Ovary (tissue), 3 donors: Measurements from ENCODE around the gene PHC2.

Experiments used
- EP300 ChIP-seq: sonication (generic); formaldehyde crosslinking; IDR thresholded peaks from one replicate; pipeline ENCODE4 v1.6.1; 2017; ENCODE audit warnings: antibody characterized with exemption
- POLR2A ChIP-seq: fragments of 450-650 bp; IDR thresholded peaks from one replicate; pipeline ENCODE4 v1.6.1; 2017; ENCODE audit warnings: antibody characterized with exemption, mild to moderate bottlenecking, moderate library complexity
- TF ChIP-seq, protein P1 (sequence below), 3 donors: fragments of 450-650 bp in 2 of 3; fragments of 200-600 bp in 1 of 3; IDR thresholded peaks; one replicate each; pipeline versions ENCODE4 v1.5.1 to v1.8.0; 2016 to 2022; ENCODE audit warnings: antibody characterized with exemption in 3 of 3, mild to moderate bottlenecking in 1 of 3
- donor health status: DM: no; HTN: no; CAD: no.

DNA sequence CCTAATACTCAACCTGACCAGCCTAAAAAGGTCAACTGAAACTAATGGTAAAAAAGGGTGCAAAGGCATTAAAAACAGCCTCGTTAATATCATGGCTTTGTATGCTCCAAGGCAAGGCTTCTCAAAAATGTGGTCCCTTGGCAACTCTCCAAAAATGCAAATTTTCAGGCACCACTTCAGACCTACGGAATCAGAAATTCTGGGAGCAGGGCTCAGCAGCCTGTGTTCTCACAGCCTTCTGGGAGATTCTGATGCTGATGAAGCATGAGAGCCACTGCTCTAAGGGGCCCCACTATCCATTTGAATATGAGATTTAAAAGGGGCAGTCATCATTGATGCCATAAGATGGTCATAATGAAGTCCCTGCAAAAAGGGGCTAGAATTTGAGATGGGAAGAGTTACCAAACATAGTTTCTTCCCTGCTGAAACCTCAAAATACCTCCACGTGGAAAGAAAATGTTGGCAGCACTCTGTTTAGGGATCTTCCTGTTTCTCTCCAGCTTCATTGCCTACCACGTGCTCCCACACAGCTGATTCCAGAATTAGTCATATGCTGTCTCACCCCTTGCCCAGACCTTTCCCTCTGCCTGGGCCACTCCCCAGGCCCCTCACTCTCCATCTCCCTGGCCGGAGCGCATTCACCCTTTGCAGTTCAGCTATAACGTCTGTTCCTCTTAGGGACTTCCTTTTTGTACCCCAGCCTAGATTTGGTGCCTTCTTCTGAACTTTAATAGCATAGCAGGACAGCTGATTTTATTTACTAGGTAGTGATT is 46.7 kb downstream of the PHC2 start:
- TF ChIP-seq, protein P1, sequence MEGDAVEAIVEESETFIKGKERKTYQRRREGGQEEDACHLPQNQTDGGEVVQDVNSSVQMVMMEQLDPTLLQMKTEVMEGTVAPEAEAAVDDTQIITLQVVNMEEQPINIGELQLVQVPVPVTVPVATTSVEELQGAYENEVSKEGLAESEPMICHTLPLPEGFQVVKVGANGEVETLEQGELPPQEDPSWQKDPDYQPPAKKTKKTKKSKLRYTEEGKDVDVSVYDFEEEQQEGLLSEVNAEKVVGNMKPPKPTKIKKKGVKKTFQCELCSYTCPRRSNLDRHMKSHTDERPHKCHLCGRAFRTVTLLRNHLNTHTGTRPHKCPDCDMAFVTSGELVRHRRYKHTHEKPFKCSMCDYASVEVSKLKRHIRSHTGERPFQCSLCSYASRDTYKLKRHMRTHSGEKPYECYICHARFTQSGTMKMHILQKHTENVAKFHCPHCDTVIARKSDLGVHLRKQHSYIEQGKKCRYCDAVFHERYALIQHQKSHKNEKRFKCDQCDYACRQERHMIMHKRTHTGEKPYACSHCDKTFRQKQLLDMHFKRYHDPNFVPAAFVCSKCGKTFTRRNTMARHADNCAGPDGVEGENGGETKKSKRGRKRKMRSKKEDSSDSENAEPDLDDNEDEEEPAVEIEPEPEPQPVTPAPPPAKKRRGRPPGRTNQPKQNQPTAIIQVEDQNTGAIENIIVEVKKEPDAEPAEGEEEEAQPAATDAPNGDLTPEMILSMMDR (IDR thresholded peaks at IDR 0.05) = no peak
- TF ChIP-seq POLR2A (no peak), EP300 (no peak)
